ENCODE data around the gene TOR1AIP1. TPM values are rescaled to one million over a fixed set of nuclear protein-coding genes. Genes with fewer than 3 reads are reported as not detected.

Gene TOR1AIP1
- total RNA-seq, 1 experiment from 2014 or later = 31.9 TPM

GRCh38 chr1:179953974-179954492, 71.9 kb downstream of the TOR1AIP1 start:
- peaks cover 27% of the 10 kb centered on the region for H3K4me1 ChIP-seq (ENCODE audit: insufficient read depth, low read length, poor library complexity, severe bottlenecking)
- POLR2A ChIA-PET (ENCODE audit: low non-redundant PET) = no interaction called here
- no peaks in the 10 kb centered on the region for H3K9me3 ChIP-seq (ENCODE audit: low read depth, low read length, poor library complexity, severe bottlenecking)
- CTCF ChIA-PET = interaction anchor here (0.5 kb wide), 1 partner anchor 139 kb away, joined by 3 read pairs; no protein-coding TSS in a partner anchor
- no peaks in the 10 kb centered on the region for H3K27me3 ChIP-seq (replicated peaks; ENCODE audit: insufficient read depth, low read depth, low read length, poor library complexity)
- TSS peak; percentile 97 for BruUV-seq (replicated peaks)
- peak; percentile 61 for DNase-seq (ENCODE audit: low spot score)
- H3K27ac ChIP-seq (ENCODE audit: low read depth, low read length, poor library complexity, severe bottlenecking) = peak overlapping the region; percentile 96
- H3K36me3 ChIP-seq (ENCODE audit: insufficient read depth, low read length, poor library complexity, severe bottlenecking) = no peaks in the 10 kb centered on the region
- TF ChIP-seq EZH2 (IDR thresholded peaks at IDR 0.05; ENCODE audit: borderline replicate concordance, low read depth, low read length, poor library complexity, severe bottlenecking) = no peak
- TF ChIP-seq, protein P1, sequence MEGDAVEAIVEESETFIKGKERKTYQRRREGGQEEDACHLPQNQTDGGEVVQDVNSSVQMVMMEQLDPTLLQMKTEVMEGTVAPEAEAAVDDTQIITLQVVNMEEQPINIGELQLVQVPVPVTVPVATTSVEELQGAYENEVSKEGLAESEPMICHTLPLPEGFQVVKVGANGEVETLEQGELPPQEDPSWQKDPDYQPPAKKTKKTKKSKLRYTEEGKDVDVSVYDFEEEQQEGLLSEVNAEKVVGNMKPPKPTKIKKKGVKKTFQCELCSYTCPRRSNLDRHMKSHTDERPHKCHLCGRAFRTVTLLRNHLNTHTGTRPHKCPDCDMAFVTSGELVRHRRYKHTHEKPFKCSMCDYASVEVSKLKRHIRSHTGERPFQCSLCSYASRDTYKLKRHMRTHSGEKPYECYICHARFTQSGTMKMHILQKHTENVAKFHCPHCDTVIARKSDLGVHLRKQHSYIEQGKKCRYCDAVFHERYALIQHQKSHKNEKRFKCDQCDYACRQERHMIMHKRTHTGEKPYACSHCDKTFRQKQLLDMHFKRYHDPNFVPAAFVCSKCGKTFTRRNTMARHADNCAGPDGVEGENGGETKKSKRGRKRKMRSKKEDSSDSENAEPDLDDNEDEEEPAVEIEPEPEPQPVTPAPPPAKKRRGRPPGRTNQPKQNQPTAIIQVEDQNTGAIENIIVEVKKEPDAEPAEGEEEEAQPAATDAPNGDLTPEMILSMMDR (conservative IDR thresholded peaks at IDR 0.05; ENCODE audit: low read depth, low read length) = peak; percentile 17; the same call in 1 of the 2 replicates
- intact Hi-C loops (cut with micrococcal nuclease; ENCODE audit: unreplicated experiment) = loop anchor here (1.0 to 10.0 kb wide), 2 partner anchors 72 to 211 kb away; partner anchors contain the start of gene TOR1AIP1
- peak overlapping the region; percentile 97 for H3K4me3 ChIP-seq (ENCODE audit: low read depth, low read length, poor library complexity, severe bottlenecking)

GRCh38 chr1:179954493-179955286, 72.6 kb downstream of the TOR1AIP1 start, which contains the start of gene CEP350:
Gene CEP350 (plus strand): TSS chr1:179954810. CDS start chr1:179986182, 31,372 bp downstream.
- DNase-seq (ENCODE audit: low spot score) = peak; percentile 99
- ChIA-PET CTCF (interaction anchor here (0.5 kb wide), 1 partner anchor 140 kb away, joined by 3 read pairs; no protein-coding TSS in a partner anchor), POLR2A (ENCODE audit: low non-redundant PET) (interaction anchor here (0.6 kb wide), 1 partner anchor 123 kb away, joined by 12 read pairs; no protein-coding TSS in a partner anchor)
- H3K4me1 ChIP-seq (ENCODE audit: insufficient read depth, low read length, poor library complexity, severe bottlenecking) = peaks cover 27% of the 10 kb centered on the region
- intact Hi-C loops (cut with micrococcal nuclease; ENCODE audit: unreplicated experiment) = loop anchor here (1.0 to 10.0 kb wide), 2 partner anchors 72 to 210 kb away; partner anchors contain the start of gene TOR1AIP1
- H3K9me3 ChIP-seq (ENCODE audit: low read depth, low read length, poor library complexity, severe bottlenecking) = no peaks in the 10 kb centered on the region
- H3K36me3 ChIP-seq (ENCODE audit: insufficient read depth, low read length, poor library complexity, severe bottlenecking) = no peaks in the 10 kb centered on the region
- peak within 1 kb of the TSS; percentile 96 for H3K27ac ChIP-seq (ENCODE audit: low read depth, low read length, poor library complexity, severe bottlenecking)
- peak within 1 kb of the TSS; percentile 97 for H3K4me3 ChIP-seq (ENCODE audit: low read depth, low read length, poor library complexity, severe bottlenecking)
- no TSS peak for BruUV-seq (replicated peaks)
- no peak for TF ChIP-seq EZH2 (IDR thresholded peaks at IDR 0.05; ENCODE audit: borderline replicate concordance, low read depth, low read length, poor library complexity, severe bottlenecking)
- TF ChIP-seq, protein P1 (conservative IDR thresholded peaks at IDR 0.05; ENCODE audit: low read depth, low read length) = no peak
- H3K27me3 ChIP-seq (replicated peaks; ENCODE audit: insufficient read depth, low read depth, low read length, poor library complexity) = no peaks in the 10 kb centered on the region

- ChIA-PET POLR2A (ENCODE audit: low non-redundant PET) (no interaction called here), CTCF (no interaction called here)
- H3K4me3 ChIP-seq (ENCODE audit: low read depth, low read length, poor library complexity, severe bottlenecking) = peak overlapping the region; percentile 97
- peak overlapping the region; percentile 96 for H3K27ac ChIP-seq (ENCODE audit: low read depth, low read length, poor library complexity, severe bottlenecking)
- no peaks in the 10 kb centered on the region for H3K36me3 ChIP-seq (ENCODE audit: insufficient read depth, low read length, poor library complexity, severe bottlenecking)
- H3K4me1 ChIP-seq (ENCODE audit: insufficient read depth, low read length, poor library complexity, severe bottlenecking) = peaks cover 27% of the 10 kb centered on the region
- no peaks in the 10 kb centered on the region for H3K27me3 ChIP-seq (replicated peaks; ENCODE audit: insufficient read depth, low read depth, low read length, poor library complexity)
- no peak for TF ChIP-seq EZH2 (IDR thresholded peaks at IDR 0.05; ENCODE audit: borderline replicate concordance, low read depth, low read length, poor library complexity, severe bottlenecking)
- TF ChIP-seq, protein P1 (conservative IDR thresholded peaks at IDR 0.05; ENCODE audit: low read depth, low read length) = no peak
- intact Hi-C loops (cut with micrococcal nuclease; ENCODE audit: unreplicated experiment) = loop anchor here (10.0 kb wide), 1 partner anchor 210 kb away; no protein-coding TSS in a partner anchor
- H3K9me3 ChIP-seq (ENCODE audit: low read depth, low read length, poor library complexity, severe bottlenecking) = no peaks in the 10 kb centered on the region
- peak; percentile 47 for DNase-seq (ENCODE audit: low spot score)
- no TSS peak for BruUV-seq (replicated peaks)
Observed at GRCh38 chr1:179955287-179955680, 73.2 kb downstream of the TOR1AIP1 start.
